HG02588 (cell line): ENCODE results near the gene CARS2.
A peak's percentile ranks its signal among the peaks of the same experiment; 100 is the strongest.
"Not testable (repeated sequence)": the region's sequence is repeated elsewhere in the genome, so short reads cannot be mapped to it uniquely, and the experiment has no call there.

Experiments used
- ATAC-seq: cut with Tn5 transposase; IDR thresholded peaks from one replicate; pipeline ENCODE4 v1.9.1; 2021; ENCODE audit warnings: mild to moderate bottlenecking, moderate library complexity; ENCODE audit not compliant: unreplicated experiment

The CARS2 gene, protein sequence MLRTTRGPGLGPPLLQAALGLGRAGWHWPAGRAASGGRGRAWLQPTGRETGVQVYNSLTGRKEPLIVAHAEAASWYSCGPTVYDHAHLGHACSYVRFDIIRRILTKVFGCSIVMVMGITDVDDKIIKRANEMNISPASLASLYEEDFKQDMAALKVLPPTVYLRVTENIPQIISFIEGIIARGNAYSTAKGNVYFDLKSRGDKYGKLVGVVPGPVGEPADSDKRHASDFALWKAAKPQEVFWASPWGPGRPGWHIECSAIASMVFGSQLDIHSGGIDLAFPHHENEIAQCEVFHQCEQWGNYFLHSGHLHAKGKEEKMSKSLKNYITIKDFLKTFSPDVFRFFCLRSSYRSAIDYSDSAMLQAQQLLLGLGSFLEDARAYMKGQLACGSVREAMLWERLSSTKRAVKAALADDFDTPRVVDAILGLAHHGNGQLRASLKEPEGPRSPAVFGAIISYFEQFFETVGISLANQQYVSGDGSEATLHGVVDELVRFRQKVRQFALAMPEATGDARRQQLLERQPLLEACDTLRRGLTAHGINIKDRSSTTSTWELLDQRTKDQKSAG

GRCh38 chr13:110705826-110706569 lies at the start of gene CARS2:
Gene CARS2 (minus strand): TSS chr13:110706116. CDS start chr13:110706093, 23 bp downstream.
- peak; percentile 97 for ATAC-seq

DNA sequence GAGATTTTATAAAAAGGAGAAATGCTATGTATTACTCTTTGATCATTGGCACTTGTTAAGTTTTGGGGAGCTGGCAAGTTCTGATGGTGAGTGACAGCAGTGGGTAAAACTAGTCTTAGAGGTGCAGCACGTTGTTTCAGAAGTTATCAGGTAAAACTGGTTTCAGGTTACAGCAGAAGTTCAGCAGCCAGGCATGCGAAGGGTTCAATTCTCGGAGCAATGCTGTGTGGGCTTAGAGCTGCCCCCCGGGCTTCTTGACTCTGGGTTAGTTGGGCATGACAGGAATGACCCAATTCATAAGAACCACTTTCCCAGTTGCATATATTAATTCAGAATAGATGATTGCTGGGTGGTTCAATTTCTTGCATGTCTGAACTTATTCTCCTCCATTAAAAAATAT lies 42.4 kb upstream of the CARS2 start:
- ATAC-seq = no peak

- ATAC-seq = no peak
Measured at GRCh38 chr13:110746438-110746837, 40.5 kb upstream of the CARS2 start.

DNA sequence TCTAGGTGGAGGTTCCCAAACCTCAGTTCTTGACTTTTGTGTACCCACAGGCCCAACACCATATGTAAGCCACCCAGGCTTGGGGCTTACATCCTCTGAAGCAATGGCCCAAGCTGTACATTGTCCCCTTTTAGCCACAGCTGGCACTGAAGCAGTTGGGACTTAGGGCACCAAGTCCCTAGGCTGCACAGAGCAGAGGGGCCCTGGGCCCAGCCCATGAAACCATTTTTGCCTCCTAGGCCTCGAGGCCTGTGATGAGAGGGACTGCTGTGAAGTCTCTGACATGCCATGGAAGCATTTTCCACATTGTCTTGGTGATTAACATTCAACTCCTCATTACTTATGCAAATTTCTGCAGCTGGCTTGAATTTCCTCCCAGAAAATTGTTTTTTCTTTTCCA lies 37.8 kb upstream of the CARS2 start:
- no peak for ATAC-seq

DNA sequence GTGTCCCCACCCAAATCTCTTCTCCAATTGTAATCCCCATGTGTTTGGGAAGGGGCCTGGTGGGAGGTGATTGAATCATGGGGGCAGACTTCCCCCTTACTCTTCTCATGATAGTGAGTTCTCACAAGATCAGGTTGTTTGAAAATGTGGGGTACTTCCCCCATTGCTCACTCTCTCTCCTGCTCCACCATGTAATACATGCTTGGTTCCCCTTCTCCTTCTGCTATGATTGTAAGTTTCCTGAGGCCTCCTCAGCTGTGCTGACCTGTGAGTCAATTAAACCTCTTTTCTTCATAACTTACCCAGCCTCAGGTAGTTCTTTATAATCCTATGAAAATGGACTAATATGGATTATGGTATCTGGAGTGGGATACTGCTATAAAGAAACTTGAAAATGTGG lies 31.6 kb upstream of the CARS2 start:
- ATAC-seq = no peak

DNA sequence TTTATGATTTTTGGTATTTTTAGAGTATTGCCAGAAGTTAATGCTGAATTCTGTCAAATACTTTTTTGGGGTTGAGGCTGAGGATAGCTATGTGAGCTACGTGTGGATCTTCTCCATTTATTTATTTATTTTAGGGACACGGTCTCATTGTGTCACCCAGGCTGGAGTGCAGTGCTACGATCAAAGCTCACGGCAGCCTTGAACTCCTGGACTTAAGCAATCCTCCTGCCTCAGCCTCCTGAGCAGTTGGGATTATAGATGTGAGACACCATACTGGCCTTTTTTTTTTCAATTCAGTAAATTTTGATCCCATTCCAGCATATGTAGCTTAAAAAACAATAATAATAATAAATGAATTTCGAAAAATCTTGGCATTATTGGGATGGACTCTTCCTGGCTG lies 28.6 kb upstream of the CARS2 start:
- no peak for ATAC-seq

GRCh38 chr13:110731072-110731471 lies 25.2 kb upstream of the CARS2 start:
- ATAC-seq = no peak

DNA sequence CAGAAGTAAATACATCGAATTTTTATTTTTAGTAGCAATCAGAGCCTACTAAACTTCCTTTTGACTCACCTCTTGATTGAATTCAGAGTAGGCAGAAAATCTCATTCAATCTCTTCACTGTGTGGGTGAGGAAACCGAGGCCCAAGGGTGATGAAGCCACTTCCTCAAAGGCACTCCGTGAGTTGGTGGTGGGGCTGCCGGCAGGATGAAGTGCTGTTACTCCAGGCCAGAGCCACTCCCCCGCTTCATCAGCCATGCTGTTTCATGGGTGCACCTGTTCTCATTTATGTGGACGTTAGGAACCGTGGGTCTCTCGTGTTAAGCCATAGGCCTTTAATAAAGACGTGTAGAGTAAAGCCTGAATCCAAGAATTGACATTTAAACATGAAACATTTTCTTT lies 20.8 kb upstream of the CARS2 start:
- peak; percentile 65 for ATAC-seq

DNA sequence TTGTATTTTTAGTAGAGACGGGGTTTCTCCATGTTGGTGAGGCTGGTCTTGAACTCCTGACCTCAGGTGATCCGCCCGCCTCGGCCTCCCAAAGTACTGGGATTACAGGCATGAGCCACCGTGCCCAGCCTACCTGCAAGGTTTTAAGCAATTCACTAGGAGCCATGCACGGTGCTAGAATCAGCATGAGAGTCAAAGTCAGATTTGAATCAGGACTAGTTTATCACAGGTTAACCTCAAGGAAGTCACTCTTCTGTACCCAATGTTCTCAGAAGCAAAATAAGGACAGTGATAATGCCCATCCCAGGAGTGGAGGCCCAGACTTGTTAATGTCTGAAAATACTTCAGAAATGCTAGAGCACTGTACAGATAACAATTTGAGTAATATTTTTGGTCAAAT lies 20.2 kb upstream of the CARS2 start:
- ATAC-seq = not testable (repeated sequence)

- ATAC-seq = no peak
Measured at GRCh38 chr13:110723598-110723997, 17.7 kb upstream of the CARS2 start.

DNA sequence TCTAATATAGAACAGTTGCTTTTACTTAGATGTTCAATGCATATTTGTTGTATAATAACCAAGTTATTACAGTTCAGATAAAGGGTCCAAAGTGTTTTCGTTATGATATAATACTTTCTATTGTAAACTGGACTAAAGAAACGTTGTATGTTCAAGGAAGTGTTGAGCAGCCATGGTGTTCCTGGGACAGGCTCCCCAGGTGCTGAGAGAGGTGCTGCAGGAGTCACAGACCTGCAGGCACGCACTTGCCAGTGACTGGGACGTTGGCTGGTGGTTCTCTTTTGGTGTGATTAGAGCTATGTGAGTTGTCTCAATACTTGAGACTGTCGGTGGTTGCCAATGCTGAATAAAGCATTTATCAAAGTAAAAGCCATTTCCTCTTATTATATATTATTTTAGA lies 17.1 kb upstream of the CARS2 start:
- no peak for ATAC-seq

DNA sequence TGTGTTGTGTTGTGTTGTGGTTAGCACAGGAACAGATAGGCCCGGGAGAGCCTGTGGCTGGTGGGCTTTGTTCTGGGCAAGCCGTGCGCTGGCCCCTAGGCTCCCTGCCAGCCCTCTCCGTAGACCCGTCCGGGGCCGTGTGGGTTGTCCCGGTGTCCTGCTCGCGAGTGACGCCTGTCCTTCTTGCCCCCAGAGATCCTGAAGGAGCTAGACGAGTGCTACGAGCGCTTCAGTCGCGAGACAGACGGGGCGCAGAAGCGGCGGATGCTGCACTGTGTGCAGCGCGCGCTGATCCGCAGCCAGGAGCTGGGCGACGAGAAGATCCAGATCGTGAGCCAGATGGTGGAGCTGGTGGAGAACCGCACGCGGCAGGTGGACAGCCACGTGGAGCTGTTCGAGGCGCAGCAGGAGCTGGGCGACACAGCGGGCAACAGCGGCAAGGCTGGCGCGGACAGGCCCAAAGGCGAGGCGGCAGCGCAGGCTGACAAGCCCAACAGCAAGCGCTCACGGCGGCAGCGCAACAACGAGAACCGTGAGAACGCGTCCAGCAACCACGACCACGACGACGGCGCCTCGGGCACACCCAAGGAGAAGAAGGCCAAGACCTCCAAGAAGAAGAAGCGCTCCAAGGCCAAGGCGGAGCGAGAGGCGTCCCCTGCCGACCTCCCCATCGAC lies 13.3 kb upstream of the CARS2 start:
- ATAC-seq = no peak

DNA sequence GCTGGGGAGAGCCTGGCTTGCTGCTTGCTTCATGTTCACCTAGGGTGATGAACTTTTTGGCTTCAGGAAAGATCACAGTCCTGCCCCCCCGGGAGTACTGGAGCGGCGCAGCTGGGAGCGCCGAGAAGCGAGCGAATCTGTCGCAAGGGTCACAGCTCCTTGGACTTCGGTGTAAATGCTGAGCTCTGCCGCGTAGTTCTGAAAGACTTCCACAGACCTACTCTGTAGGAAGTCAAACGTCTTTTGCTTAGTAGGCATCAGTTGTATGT lies 10.3 kb upstream of the CARS2 start:
- no peak for ATAC-seq

DNA sequence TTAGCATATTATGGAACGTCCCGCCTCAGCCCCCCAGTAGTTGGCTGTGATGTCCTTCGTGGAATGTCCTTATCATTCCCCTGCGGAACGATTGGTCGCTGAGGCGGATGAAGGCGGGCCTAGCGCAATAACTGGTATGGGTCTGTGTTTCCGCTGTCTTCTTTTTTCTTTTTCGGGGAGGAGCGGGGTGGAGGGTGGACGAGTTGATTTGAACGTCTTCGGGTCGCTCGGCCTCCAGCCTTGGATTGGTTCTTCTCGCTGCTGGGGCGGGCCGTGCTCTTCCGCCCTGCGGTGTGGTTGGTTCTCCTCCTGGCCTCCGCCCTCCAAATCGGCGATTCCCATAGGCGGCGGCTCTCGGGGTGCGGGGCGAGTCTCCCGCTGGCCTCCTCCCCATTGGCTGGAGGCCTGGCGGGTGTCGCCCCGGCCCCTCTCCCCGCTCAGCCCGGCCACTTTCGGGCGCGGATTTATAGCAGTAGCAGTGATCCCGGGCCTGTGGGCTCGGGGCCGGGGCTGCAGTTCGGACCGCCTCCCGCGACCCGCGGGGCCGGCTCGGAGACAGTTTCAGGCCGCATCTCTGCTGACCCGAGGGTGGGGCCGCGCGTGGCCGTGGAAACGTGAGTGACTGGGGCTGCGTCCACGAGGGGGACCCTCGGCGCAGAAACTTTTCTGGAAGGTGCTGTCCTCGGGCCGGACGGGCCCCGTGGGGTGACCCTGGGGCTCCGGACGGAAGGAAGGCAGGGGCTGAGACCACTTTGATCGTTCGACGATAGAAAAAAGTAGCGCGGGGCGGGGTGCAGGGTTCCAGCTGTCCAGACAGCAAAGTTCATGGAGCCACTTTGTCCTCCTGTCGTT lies 9.7 kb upstream of the CARS2 start:
- ATAC-seq = peak; percentile 47

GRCh38 chr13:110714797-110715394 lies 9.0 kb upstream of the CARS2 start:
- no peak for ATAC-seq

DNA sequence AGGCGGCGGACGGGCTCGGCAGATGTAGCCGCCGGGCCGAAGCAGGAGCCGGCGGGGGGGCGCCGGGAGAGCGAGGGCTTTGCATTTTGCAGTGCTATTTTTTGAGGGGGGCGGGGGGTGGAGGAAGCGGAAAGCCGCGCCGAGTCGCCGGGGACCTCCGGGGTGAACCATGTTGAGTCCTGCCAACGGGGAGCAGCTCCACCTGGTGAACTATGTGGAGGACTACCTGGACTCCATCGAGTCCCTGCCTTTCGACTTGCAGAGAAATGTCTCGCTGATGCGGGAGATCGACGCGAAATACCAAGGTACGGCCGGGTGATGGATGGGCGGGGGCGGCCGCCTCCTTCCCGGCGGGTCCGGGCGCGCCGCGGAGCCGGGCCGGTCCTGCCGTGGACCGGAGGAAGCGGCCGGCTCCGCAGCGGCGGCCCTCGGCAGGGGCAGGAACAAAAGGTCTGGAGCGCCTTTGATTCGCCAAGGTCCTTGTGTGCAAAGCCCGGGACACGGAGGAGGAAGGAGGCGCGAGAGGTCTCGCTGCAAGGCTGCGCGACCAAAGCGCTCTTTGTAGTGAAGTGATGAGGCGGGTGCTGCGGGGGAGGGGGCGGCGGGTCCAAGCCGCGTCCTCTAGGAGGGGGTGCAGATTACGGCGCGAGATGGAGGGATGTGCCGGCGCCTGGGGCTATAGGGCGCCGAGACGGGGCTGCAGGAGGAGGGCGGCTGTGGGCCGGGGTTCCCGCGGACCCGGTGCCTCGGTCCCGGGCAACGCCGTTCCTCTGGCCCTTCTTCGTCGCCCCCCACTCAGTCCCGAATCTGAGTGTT lies 8.3 kb upstream of the CARS2 start:
- no peak for ATAC-seq

- peak; percentile 0 for ATAC-seq
Measured at GRCh38 chr13:110713642-110713952, 7.7 kb upstream of the CARS2 start, which contains the start of gene ING1. Gene ING1 (plus strand): TSS chr13:110713700. CDS start chr13:110714150, 450 bp downstream.

DNA sequence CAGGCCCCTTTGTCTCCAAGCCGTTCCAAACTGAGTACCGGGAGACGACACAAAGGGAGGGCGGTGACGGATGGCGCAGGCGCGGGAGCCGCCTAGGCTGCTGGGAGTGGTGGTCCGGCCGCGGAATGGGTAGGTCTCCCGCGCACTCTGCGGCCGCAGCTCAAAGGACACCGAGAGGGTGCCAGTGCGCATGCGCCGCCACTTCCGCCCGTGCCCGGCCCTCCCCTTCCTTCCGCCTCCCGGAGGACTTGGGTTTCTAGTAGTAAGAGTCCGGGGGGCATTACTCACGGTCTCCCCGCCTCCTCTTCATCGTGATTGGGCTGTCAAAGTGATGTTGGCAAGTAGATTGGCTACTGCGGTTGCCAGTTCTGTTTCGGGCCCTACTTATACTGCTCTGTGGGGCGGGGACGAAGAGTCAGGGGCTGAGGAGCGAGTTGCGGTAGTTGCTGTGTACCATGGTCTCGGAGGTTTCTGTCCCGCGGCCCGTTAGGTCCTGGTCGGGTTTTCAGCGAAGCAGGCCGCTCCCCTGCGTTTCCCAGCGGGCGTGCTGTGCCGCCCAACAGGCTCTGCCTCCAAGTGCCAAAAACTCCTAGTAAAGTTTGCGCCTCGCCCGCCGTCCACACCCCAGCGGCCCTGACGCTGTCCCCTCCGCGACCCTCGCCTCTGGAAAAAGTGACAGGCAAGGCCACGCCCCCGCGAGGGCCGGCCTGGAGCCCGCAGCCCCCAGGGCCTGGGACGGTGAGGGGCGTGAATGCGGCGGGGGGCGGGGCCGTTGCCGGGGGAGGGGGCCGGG lies 7.1 kb upstream of the CARS2 start:
- ATAC-seq = peak; percentile 44
